ENCODE data around the gene DSE.

DSE gene

GRCh38 chr6:116385921-116386320, 15.2 kb downstream of the DSE start:
- no peaks in the 10 kb centered on the region for H3K79me2 ChIP-seq (ENCODE audit: insufficient read depth, low read length)
- no peaks in the 10 kb centered on the region for H3F3A ChIP-seq (ENCODE audit: insufficient read depth)
- no peak overlapping the region for H3K4me2 ChIP-seq (ENCODE audit: low read depth, low read length, poor library complexity, severe bottlenecking)
- H2AFZ ChIP-seq (ENCODE audit: low read depth, low read length, severe bottlenecking) = no peak overlapping the region
- H3K36me3 ChIP-seq (ENCODE audit: low read length) = no peaks in the 10 kb centered on the region
- H3K9me2 ChIP-seq (replicated peaks; ENCODE audit: insufficient read depth, low read length) = no peaks in the 10 kb centered on the region
- H3K27ac ChIP-seq (ENCODE audit: low read depth, low read length) = no peak overlapping the region
- TF ChIP-seq CTCF (IDR thresholded peaks at IDR 0.05; ENCODE audit: insufficient read depth, low read length, poor library complexity, severe bottlenecking) (no peak), EZH2phosphoT487 (conservative IDR thresholded peaks at IDR 0.05; ENCODE audit: low read length) (no peak)
- no peaks in the 10 kb centered on the region for H3K27me3 ChIP-seq (ENCODE audit: low read length)
- no peaks in the 10 kb centered on the region for H4K20me1 ChIP-seq (ENCODE audit: low read depth, low read length)
- no peak overlapping the region for H3K9ac ChIP-seq (ENCODE audit: low read length)
- no peaks in the 10 kb centered on the region for H3K9me3 ChIP-seq (ENCODE audit: insufficient read depth, low read length)
- no peak overlapping the region for H3K4me3 ChIP-seq (ENCODE audit: insufficient read depth, low read length, poor library complexity, severe bottlenecking)

GRCh38 chr6:116386581-116387299, 16.0 kb downstream of the DSE start:
- Histone ChIP-seq H2AFZ (ENCODE audit: low read depth, low read length, severe bottlenecking) (no peak overlapping the region), H3K4me3 (ENCODE audit: insufficient read depth, low read length, poor library complexity, severe bottlenecking) (no peak overlapping the region), H3K4me2 (ENCODE audit: low read depth, low read length, poor library complexity, severe bottlenecking) (no peak overlapping the region), H3K36me3 (ENCODE audit: low read length) (no peaks in the 10 kb centered on the region), H4K20me1 (ENCODE audit: low read depth, low read length) (no peaks in the 10 kb centered on the region), H3K27ac (ENCODE audit: low read depth, low read length) (no peak overlapping the region), H3K79me2 (ENCODE audit: insufficient read depth, low read length) (no peaks in the 10 kb centered on the region), H3K9me2 (replicated peaks; ENCODE audit: insufficient read depth, low read length) (no peaks in the 10 kb centered on the region), H3K9ac (ENCODE audit: low read length) (no peak overlapping the region), H3K9me3 (ENCODE audit: insufficient read depth, low read length) (no peaks in the 10 kb centered on the region), H3K27me3 (ENCODE audit: low read length) (no peaks in the 10 kb centered on the region), H3F3A (ENCODE audit: insufficient read depth) (no peaks in the 10 kb centered on the region)
- TF ChIP-seq EZH2phosphoT487 (conservative IDR thresholded peaks at IDR 0.05; ENCODE audit: low read length) (no peak), CTCF (IDR thresholded peaks at IDR 0.05; ENCODE audit: insufficient read depth, low read length, poor library complexity, severe bottlenecking) (no peak)

GRCh38 chr6:116387374-116387773, 16.6 kb downstream of the DSE start:
- Histone ChIP-seq H3K36me3 (ENCODE audit: low read length) (no peaks in the 10 kb centered on the region), H3K9me3 (ENCODE audit: insufficient read depth, low read length) (no peaks in the 10 kb centered on the region), H3K4me2 (ENCODE audit: low read depth, low read length, poor library complexity, severe bottlenecking) (no peak overlapping the region), H3F3A (ENCODE audit: insufficient read depth) (no peaks in the 10 kb centered on the region), H3K27me3 (ENCODE audit: low read length) (no peaks in the 10 kb centered on the region), H3K9ac (ENCODE audit: low read length) (no peak overlapping the region), H3K4me3 (ENCODE audit: insufficient read depth, low read length, poor library complexity, severe bottlenecking) (no peak overlapping the region), H2AFZ (ENCODE audit: low read depth, low read length, severe bottlenecking) (no peak overlapping the region), H3K79me2 (ENCODE audit: insufficient read depth, low read length) (no peaks in the 10 kb centered on the region), H3K27ac (ENCODE audit: low read depth, low read length) (no peak overlapping the region), H4K20me1 (ENCODE audit: low read depth, low read length) (no peaks in the 10 kb centered on the region), H3K9me2 (replicated peaks; ENCODE audit: insufficient read depth, low read length) (no peaks in the 10 kb centered on the region)
- TF ChIP-seq CTCF (IDR thresholded peaks at IDR 0.05; ENCODE audit: insufficient read depth, low read length, poor library complexity, severe bottlenecking) (no peak), EZH2phosphoT487 (conservative IDR thresholded peaks at IDR 0.05; ENCODE audit: low read length) (no peak)
